Mammary epithelial cell (primary cell): ENCODE measurements around the gene SHCBP1.
"Not testable (repeated sequence)": the region's sequence is repeated elsewhere in the genome, so short reads cannot be mapped to it uniquely, and the experiment has no call there.

Experiments used
- CTCF ChIP-seq, 2 donors: IDR thresholded peaks in 1 of 2; conservative IDR thresholded peaks in 1 of 2; 2 replicates each; pipeline ENCODE4 v1.5.1; 2011 to 2012; ENCODE audit warnings: inconsistent platforms in 2 of 2, low read length in 2 of 2, mild to moderate bottlenecking in 2 of 2, control low read depth in 1 of 2, low read depth in 1 of 2; ENCODE audit not compliant: insufficient read depth in 1 of 2; ENCODE audit errors: extremely low read depth in 1 of 2
- EZH2 ChIP-seq: IDR thresholded peaks from 2 replicates; pipeline ENCODE4 v1.6.1; 2012; ENCODE audit warnings: low read length, inconsistent platforms, borderline replicate concordance

- TF ChIP-seq CTCF (conservative IDR thresholded peaks at IDR 0.05 in 1 of 2, IDR thresholded peaks at IDR 0.05 in 1 of 2; ENCODE audit: extremely low read depth in 1 of 2, insufficient read depth in 1 of 2, low read depth in 1 of 2, low read length in 2 of 2); EZH2: not testable (repeated sequence)
Observed at GRCh38 chr16:46623246-46623645, 2.1 kb upstream of the SHCBP1 start.
